Smooth muscle cell of the pulmonary artery (primary cell): ENCODE results near the gene TPRX1. TPM values are rescaled to one million over a fixed set of nuclear protein-coding genes. Genes with fewer than 3 reads are reported as not detected.

Source experiments
- total RNA-seq: library from RNA; depleted of rRNA; stranded (reverse); fragments of >200 nt; gene quantifications from 2 replicates; pipeline ENCODE4 v1.2.3, GENCODE V29; 2014

TPRX1 gene, protein sequence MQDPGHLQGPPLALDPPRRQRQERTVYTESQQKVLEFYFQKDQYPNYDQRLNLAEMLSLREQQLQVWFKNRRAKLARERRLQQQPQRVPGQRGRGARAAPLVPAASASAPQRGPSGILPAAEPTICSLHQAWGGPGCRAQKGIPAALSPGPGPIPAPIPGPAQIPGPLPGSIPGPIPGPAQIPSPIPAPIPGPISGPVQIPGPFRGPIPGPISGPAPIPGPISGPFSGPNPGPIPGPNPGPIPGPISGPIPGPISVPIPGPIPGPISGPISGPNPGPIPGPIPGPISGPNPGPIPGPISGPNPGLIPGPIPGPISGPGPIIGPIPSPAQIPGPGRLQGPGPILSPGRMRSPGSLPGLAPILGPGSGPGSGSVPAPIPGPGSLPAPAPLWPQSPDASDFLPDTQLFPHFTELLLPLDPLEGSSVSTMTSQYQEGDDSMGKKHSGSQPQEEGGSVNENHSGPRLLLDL
- not detected in 2 replicates for total RNA-seq

GRCh38 chr19:47804451-47804850 is at the start of gene TPRX1:
Gene TPRX1 (minus strand): TSS chr19:47804551. CDS start chr19:47804539, 12 bp downstream.

DNA sequence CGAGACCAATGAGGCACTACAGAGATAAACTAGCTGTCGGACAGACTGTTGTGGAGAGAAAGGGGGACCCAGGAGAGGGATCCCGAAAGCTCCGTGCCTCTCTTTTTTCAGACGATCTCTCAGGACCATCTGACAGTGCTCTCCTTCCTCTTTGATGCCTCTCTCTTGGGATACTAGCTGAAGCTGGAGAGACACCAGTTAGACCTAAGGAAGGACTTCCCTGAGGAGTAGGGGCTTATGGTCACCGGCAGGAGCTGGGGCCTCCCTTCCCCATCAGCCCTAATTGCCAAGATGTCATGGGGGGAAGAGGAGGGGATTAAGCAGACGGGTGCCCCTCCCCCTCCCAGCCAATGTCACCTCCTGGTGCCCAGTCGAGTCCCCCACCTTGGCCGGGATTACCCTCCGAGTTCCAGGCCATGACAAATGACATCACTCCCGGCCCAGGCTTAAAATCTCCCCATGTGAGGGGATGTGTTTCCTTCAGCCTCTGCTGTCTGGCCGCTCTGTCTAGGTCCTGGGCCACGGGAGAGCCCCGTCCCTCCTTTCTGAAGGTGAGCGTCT is 17.2 kb upstream of the TPRX1 start, which contains the start of gene CRX:
CRX (plus strand) TSS at position 478 of the 561 bp plus-strand sequence. CDS start 12,507 bp downstream, outside the sequence.

GRCh38 chr19:47778049-47778953 is 26.1 kb downstream of the TPRX1 start, which contains the start of gene SELENOW:
Gene SELENOW (plus strand): TSS chr19:47778703. CDS start chr19:47778786, 83 bp downstream.

Other genes with a start within 250 kb of the TPRX1 start
- gene ZNF541, start 231.4 kb downstream of the TPRX1 start, total RNA-seq: 0.07 and 0.17 TPM in 2 replicates
- gene BICRA, start 195.4 kb downstream of the TPRX1 start, total RNA-seq: 6.0 and 7.8 TPM in 2 replicates
- gene EHD2, start 91.1 kb downstream of the TPRX1 start, total RNA-seq: 370 and 456 TPM in 2 replicates
- gene NOP53, start 59.0 kb downstream of the TPRX1 start, total RNA-seq: 56.9 and 66.8 TPM in 2 replicates
- 129 and 188 TPM in 2 replicates for gene SELENOW, start 25.8 kb downstream of the TPRX1 start, total RNA-seq
- gene CRX, start 17.4 kb upstream of the TPRX1 start, total RNA-seq: not detected in 2 replicates
- gene TPRX2, start 54.7 kb upstream of the TPRX1 start, total RNA-seq: not detected in 2 replicates
- gene SULT2A1, start 81.8 kb upstream of the TPRX1 start, total RNA-seq: not detected in 2 replicates
- not detected in 2 replicates for gene BSPH1, start 187.6 kb upstream of the TPRX1 start, total RNA-seq
- gene ELSPBP1, start 190.1 kb upstream of the TPRX1 start, total RNA-seq: not detected in 2 replicates
- gene CABP5, start 239.5 kb upstream of the TPRX1 start, total RNA-seq: not detected in 2 replicates